PC-3 (cell line): ENCODE data around the gene SLC17A8.

Source experiments
- EZH2 ChIP-seq: fragments of 300-600 bp; sonication (generic); IDR thresholded peaks from one replicate; pipeline ENCODE4 v1.6.1; 2017; ENCODE audit warnings: antibody characterized with exemption, mild to moderate bottlenecking, low read length; ENCODE audit not compliant: unreplicated experiment
- TF ChIP-seq, protein P1 (sequence below): fragments of 300-600 bp; sonication (generic); conservative IDR thresholded peaks from 2 replicates; pipeline ENCODE4 v1.5.1; 2017; ENCODE audit warnings: antibody characterized with exemption, low read depth, mild to moderate bottlenecking, low read length

DNA sequence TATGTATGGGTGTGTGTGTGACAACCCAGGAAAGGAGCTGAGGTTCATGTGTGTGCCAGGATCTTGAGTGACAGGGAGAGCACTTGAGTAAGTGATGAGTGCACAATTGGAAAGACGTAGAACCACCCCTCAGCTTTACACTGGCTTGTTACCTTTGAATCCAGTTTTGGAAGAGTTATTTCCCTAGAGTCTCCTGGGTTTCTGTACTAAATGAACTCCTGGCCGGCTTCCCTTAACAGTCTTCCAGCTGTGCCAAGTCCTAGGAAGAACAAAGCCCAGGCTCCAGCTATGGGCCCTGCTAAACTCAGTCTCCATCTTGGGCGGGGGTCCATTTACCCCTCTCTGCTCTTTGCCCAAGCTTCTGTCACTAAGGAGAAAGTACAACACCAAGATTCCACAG, 97.1 kb downstream of the SLC17A8 start:
- TF ChIP-seq, protein P1, sequence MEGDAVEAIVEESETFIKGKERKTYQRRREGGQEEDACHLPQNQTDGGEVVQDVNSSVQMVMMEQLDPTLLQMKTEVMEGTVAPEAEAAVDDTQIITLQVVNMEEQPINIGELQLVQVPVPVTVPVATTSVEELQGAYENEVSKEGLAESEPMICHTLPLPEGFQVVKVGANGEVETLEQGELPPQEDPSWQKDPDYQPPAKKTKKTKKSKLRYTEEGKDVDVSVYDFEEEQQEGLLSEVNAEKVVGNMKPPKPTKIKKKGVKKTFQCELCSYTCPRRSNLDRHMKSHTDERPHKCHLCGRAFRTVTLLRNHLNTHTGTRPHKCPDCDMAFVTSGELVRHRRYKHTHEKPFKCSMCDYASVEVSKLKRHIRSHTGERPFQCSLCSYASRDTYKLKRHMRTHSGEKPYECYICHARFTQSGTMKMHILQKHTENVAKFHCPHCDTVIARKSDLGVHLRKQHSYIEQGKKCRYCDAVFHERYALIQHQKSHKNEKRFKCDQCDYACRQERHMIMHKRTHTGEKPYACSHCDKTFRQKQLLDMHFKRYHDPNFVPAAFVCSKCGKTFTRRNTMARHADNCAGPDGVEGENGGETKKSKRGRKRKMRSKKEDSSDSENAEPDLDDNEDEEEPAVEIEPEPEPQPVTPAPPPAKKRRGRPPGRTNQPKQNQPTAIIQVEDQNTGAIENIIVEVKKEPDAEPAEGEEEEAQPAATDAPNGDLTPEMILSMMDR, result no peak
- no peak for TF ChIP-seq EZH2
